K562 (cell line): Measurements from ENCODE around the gene CHPF. TPM values are rescaled to one million over a fixed set of nuclear protein-coding genes. Genes with fewer than 3 reads are reported as not detected.

Experiments used
- BHLHE40 ChIP-seq: IDR thresholded peaks from 2 replicates; pipeline ENCODE4 v1.6.1; 2011; ENCODE audit warnings: low read length, improper control_type of control experiment
- CEBPB ChIP-seq: fragments of 450-650 bp; IDR thresholded peaks from 2 replicates; pipeline ENCODE4 v1.6.1; 2016; ENCODE audit warnings: missing genetic modification characterization, missing compliant biosample characterization
- CXXC5 ChIP-seq: fragments of 250-450 bp; sonication (Bioruptor Pico); IDR thresholded peaks from 2 replicates; pipeline ENCODE4 v1.8.0; 2022; ENCODE audit warnings: inconsistent platforms, mild to moderate bottlenecking, moderate library complexity
- GATAD2A ChIP-seq: fragments of 450-650 bp; IDR thresholded peaks from 2 replicates; pipeline ENCODE4 v1.6.1; 2017
- KDM2B ChIP-seq: fragments of 250-450 bp; sonication (Bioruptor Pico); IDR thresholded peaks from 2 replicates; pipeline ENCODE4 v1.8.0; 2021; ENCODE audit warnings: mild to moderate bottlenecking, moderate library complexity
- MBD2 ChIP-seq: sonication (generic); IDR thresholded peaks from 2 replicates; pipeline ENCODE4 v1.6.1; 2016; ENCODE audit warnings: low read depth, borderline replicate concordance
- NONO ChIP-seq, 2 experiments: fragments of 200-400 bp in 1 of 2; fragments of 450-650 bp in 1 of 2; formaldehyde crosslinking in 1 of 2; IDR thresholded peaks; 2 replicates each; pipeline ENCODE4 v1.6.1; 2017; ENCODE audit warnings: low read depth in 2 of 2, mild to moderate bottlenecking in 2 of 2, moderate library complexity in 2 of 2, low read length in 1 of 2
- PHTF2 ChIP-seq: fragments of 250-450 bp; sonication (Bioruptor Pico); IDR thresholded peaks from 2 replicates; pipeline ENCODE4 v1.5.0; 2021; ENCODE audit warnings: mild to moderate bottlenecking
- U2AF2 ChIP-seq: fragments of 200-400 bp; formaldehyde crosslinking; optimal IDR thresholded peaks from 2 replicates; pipeline ENCODE3; 2017; ENCODE audit warnings: low read depth, mild to moderate bottlenecking, low read length
- polyA plus RNA-seq, 8 experiments: library from polyadenylated mRNA; depleted of rRNA in 4 of 8; stranded (reverse) in 5 of 8; unstranded in 3 of 8; fragments of >200 nt; fragmentation: Nextera tagmentation in 2 of 8; fragmentation: Illumina TruSeq in 1 of 8; extraction: Ambion mirVana in 2 of 8; extraction: Trizol in 1 of 8; gene quantifications; 2 replicates each; pipeline versions ENCODE4 v1.2.1 to v1.2.3, GENCODE V29; 2011 to 2014; ENCODE audit warnings: inconsistent platforms in 1 of 8, missing spikeins in 1 of 8
- total RNA-seq, 7 experiments: library from RNA; depleted of rRNA in 6 of 7; stranded (reverse); fragments of >200 nt in 6 of 7; fragmentation: Illumina TruSeq in 2 of 7; extraction: Trizol in 2 of 7; gene quantifications; 2 replicates each; pipeline versions ENCODE4 v1.2.1 to v1.2.3, GENCODE V29; 2011 to 2021; ENCODE audit warnings: low replicate concordance in 1 of 7
- TF ChIP-seq, protein P1 (sequence below): fragments of 450-650 bp; formaldehyde crosslinking; IDR thresholded peaks from 2 replicates; pipeline ENCODE4 v1.4.0; 2022; ENCODE audit warnings: missing genetic modification characterization
- TF ChIP-seq, protein P2 (sequence below), 3 experiments: fragments of 200-800 bp in 1 of 3; fragments of 250-450 bp in 1 of 3; fragments of 450-650 bp in 1 of 3; sonication (Bioruptor Pico) in 1 of 3; sonication (Bioruptor generic) in 1 of 3; formaldehyde crosslinking in 1 of 3; IDR thresholded peaks; 2 replicates each; pipeline versions ENCODE4 v1.6.1 to v1.8.0; 2016 to 2022; ENCODE audit warnings: mild to moderate bottlenecking in 2 of 3, missing genetic modification characterization in 2 of 3, missing compliant biosample characterization in 1 of 3, moderate library complexity in 1 of 3
- TF ChIP-seq, protein P3 (sequence below): fragments of 250-450 bp; sonication (Bioruptor Pico); IDR thresholded peaks from 2 replicates; pipeline ENCODE4 v1.5.1; 2021; ENCODE audit warnings: mild to moderate bottlenecking
- TF ChIP-seq, protein P4 (sequence below): sonication (generic); IDR thresholded peaks from 2 replicates; pipeline ENCODE4 v1.6.1; 2016
- TF ChIP-seq, protein P5 (sequence below): sonication (generic); formaldehyde crosslinking; IDR thresholded peaks from 2 replicates; pipeline ENCODE4 v1.8.0; 2022; ENCODE audit warnings: mild to moderate bottlenecking, missing genetic modification reagents
- TF ChIP-seq, protein P6 (sequence below): fragments of 450-650 bp; IDR thresholded peaks from one replicate; pipeline ENCODE4 v1.6.1; 2018; ENCODE audit warnings: mild to moderate bottlenecking, moderate library complexity; ENCODE audit not compliant: partially characterized antibody

CHPF gene
- total and polyA plus RNA-seq, 9 of the 15 experiments (the other 6 are each of a cell fraction or from before 2014, with no cell fraction given), result 0.15 to 57.2 (median 7.9) TPM

DNA sequence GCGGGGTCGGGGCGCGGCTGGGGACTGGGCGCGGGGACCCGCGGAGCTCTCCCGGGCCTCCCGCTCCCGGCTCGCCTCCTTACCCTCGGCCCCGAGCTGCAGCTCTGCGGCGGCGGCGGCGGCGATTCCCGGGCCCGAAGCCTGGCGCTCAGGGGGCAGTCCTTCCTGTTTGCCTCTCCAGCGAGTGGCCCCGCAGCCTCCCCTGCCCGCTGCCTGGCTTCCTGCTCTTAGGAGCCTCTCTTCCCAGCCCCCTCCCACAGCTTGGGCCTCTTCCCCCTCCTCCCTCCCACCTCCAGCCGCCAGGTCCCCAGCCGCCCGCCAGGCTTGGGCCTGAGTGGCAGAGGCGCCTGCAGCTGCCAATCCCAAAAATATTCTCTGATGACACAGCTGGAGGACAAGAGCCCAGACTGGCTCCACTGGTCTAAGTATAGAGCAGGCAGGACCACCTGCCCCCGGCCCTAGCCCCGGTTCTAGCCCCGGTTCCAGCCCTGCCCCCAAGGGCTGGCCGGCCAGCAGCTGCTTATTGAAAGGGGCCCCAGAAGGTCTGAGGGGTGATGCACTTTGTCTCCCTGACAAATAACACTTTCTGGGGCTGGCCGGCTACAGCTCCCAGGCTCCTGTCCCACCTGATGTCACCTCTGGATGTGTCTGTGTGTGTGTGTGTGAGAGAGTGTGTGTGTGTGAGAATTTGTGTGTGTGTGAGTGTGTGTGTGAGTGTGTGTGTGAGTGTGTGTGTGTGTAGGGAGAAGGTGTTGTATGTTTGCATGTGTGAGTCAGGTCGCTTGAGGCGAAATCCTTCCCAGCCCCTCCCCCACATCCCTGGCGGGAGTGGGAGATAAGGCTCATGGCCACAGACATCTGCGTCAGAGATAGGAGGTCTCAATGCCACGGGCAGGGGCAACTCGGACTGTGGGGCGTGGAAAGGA, 28.0 kb upstream of the CHPF start, which contains the start of gene OBSL1 (continued):
- TF ChIP-seq, protein P1, sequence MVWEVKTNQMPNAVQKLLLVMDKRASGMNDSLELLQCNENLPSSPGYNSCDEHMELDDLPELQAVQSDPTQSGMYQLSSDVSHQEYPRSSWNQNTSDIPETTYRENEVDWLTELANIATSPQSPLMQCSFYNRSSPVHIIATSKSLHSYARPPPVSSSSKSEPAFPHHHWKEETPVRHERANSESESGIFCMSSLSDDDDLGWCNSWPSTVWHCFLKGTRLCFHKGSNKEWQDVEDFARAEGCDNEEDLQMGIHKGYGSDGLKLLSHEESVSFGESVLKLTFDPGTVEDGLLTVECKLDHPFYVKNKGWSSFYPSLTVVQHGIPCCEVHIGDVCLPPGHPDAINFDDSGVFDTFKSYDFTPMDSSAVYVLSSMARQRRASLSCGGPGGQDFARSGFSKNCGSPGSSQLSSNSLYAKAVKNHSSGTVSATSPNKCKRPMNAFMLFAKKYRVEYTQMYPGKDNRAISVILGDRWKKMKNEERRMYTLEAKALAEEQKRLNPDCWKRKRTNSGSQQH, result no peak; the same call in 1 of the 2 replicates
- TF ChIP-seq, protein P2, sequence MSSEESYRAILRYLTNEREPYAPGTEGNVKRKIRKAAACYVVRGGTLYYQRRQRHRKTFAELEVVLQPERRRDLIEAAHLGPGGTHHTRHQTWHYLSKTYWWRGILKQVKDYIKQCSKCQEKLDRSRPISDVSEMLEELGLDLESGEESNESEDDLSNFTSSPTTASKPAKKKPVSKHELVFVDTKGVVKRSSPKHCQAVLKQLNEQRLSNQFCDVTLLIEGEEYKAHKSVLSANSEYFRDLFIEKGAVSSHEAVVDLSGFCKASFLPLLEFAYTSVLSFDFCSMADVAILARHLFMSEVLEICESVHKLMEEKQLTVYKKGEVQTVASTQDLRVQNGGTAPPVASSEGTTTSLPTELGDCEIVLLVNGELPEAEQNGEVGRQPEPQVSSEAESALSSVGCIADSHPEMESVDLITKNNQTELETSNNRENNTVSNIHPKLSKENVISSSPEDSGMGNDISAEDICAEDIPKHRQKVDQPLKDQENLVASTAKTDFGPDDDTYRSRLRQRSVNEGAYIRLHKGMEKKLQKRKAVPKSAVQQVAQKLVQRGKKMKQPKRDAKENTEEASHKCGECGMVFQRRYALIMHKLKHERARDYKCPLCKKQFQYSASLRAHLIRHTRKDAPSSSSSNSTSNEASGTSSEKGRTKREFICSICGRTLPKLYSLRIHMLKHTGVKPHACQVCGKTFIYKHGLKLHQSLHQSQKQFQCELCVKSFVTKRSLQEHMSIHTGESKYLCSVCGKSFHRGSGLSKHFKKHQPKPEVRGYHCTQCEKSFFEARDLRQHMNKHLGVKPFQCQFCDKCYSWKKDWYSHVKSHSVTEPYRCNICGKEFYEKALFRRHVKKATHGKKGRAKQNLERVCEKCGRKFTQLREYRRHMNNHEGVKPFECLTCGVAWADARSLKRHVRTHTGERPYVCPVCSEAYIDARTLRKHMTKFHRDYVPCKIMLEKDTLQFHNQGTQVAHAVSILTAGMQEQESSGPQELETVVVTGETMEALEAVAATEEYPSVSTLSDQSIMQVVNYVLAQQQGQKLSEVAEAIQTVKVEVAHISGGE (CRISPR knock-in tag; IDR thresholded peaks at IDR 0.05), result peak in 1 of 3 experiments; percentile 69; a peak in 1 of 6 replicates
- TF ChIP-seq KDM2B (CRISPR knock-in tag) (no peak), GATAD2A (peak; percentile 99), BHLHE40 (peak; percentile 54; the same call in 1 of the 2 replicates), MBD2 (peak; percentile 41; the same call in 1 of the 2 replicates), CEBPB (tag) (no peak), CXXC5 (CRISPR knock-in tag) (peak; percentile 56), PHTF2 (CRISPR knock-in tag) (no peak), NONO (IDR thresholded peaks at IDR 0.05; ENCODE audit: low read depth in 2 of 2, low read length in 1 of 2) (0 out of 4 replicates have a peak, but pooled peaks of 1 of the 2 experiments have one; percentile 4), U2AF2 (no peak)
- TF ChIP-seq, protein P3, sequence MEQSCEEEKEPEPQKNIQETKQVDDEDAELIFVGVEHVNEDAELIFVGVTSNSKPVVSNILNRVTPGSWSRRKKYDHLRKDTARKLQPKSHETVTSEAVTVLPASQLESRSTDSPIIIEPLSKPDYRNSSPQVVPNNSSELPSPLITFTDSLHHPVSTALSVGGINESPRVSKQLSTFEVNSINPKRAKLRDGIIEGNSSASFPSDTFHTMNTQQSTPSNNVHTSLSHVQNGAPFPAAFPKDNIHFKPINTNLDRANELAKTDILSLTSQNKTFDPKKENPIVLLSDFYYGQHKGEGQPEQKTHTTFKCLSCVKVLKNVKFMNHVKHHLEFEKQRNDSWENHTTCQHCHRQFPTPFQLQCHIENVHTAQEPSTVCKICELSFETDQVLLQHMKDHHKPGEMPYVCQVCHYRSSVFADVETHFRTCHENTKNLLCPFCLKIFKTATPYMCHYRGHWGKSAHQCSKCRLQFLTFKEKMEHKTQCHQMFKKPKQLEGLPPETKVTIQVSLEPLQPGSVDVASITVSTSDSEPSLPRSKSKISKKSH (CRISPR knock-in tag), result no peak
- TF ChIP-seq, protein P4, sequence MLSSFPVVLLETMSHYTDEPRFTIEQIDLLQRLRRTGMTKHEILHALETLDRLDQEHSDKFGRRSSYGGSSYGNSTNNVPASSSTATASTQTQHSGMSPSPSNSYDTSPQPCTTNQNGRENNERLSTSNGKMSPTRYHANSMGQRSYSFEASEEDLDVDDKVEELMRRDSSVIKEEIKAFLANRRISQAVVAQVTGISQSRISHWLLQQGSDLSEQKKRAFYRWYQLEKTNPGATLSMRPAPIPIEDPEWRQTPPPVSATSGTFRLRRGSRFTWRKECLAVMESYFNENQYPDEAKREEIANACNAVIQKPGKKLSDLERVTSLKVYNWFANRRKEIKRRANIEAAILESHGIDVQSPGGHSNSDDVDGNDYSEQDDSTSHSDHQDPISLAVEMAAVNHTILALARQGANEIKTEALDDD, result no peak
- TF ChIP-seq, protein P5, sequence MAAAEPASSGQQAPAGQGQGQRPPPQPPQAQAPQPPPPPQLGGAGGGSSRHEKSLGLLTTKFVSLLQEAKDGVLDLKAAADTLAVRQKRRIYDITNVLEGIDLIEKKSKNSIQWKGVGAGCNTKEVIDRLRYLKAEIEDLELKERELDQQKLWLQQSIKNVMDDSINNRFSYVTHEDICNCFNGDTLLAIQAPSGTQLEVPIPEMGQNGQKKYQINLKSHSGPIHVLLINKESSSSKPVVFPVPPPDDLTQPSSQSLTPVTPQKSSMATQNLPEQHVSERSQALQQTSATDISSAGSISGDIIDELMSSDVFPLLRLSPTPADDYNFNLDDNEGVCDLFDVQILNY (CRISPR knock-in tag), result no peak
- TF ChIP-seq, protein P6, sequence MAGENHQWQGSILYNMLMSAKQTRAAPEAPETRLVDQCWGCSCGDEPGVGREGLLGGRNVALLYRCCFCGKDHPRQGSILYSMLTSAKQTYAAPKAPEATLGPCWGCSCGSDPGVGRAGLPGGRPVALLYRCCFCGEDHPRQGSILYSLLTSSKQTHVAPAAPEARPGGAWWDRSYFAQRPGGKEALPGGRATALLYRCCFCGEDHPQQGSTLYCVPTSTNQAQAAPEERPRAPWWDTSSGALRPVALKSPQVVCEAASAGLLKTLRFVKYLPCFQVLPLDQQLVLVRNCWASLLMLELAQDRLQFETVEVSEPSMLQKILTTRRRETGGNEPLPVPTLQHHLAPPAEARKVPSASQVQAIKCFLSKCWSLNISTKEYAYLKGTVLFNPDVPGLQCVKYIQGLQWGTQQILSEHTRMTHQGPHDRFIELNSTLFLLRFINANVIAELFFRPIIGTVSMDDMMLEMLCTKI, result no peak
